ENCODE measurements around the gene UBE4B.
A peak's percentile ranks its signal among the peaks of the same experiment; 100 is the strongest.
"Not testable (repeated sequence)": the region's sequence is repeated elsewhere in the genome, so short reads cannot be mapped to it uniquely, and the experiment has no call there.

UBE4B gene

GRCh38 chr1:10032590-10033358, at the start of gene UBE4B:
UBE4B (plus strand) TSS chr1:10032958; CDS start chr1:10033671, 713 bp downstream.
- peak; percentile 99 for DNase-seq

GRCh38 chr1:9984253-9984652, 48.5 kb upstream of the UBE4B start:
- DNase-seq, result no peak

- DNase-seq, result no peak
These were observed 47.8 kb upstream of the UBE4B start for GRCh38 chr1:9985001-9985400.

- DNase-seq, result no peak
These were observed 43.0 kb upstream of the UBE4B start for GRCh38 chr1:9989773-9990172.

- DNase-seq, result no peak
These were observed 41.8 kb upstream of the UBE4B start for GRCh38 chr1:9990944-9991343.

GRCh38 chr1:9992910-9993309, 39.8 kb upstream of the UBE4B start:
- no peak for DNase-seq

GRCh38 chr1:9993561-9994075, 39.1 kb upstream of the UBE4B start:
- DNase-seq, result no peak

- peak; percentile 67 for DNase-seq
These were observed 35.9 kb upstream of the UBE4B start, which contains the start of gene RBP7 for GRCh38 chr1:9996624-9997582. RBP7 (plus strand) TSS chr1:9997228; CDS start chr1:9997259, 31 bp downstream.

- no peak for DNase-seq
These were observed 31.6 kb upstream of the UBE4B start for GRCh38 chr1:10001016-10001665.

- DNase-seq, result not testable (repeated sequence)
These were observed 27.5 kb upstream of the UBE4B start for GRCh38 chr1:10005248-10005647.

- DNase-seq, result no peak
These were observed 25.6 kb upstream of the UBE4B start for GRCh38 chr1:10007169-10007568.

- DNase-seq, result no peak
These were observed 18.7 kb upstream of the UBE4B start for GRCh38 chr1:10014016-10014415.

GRCh38 chr1:10019561-10019960, 13.2 kb upstream of the UBE4B start:
- no peak for DNase-seq

GRCh38 chr1:10020086-10020485, 12.7 kb upstream of the UBE4B start:
- no peak for DNase-seq

- not testable (repeated sequence) for DNase-seq
These were observed 12.1 kb upstream of the UBE4B start for GRCh38 chr1:10020678-10021077.

- DNase-seq, result not testable (repeated sequence)
These were observed 10.8 kb upstream of the UBE4B start for GRCh38 chr1:10021992-10022391.

GRCh38 chr1:10022656-10023055, 10.1 kb upstream of the UBE4B start:
- DNase-seq, result no peak

- DNase-seq, result no peak
These were observed 7.4 kb upstream of the UBE4B start for GRCh38 chr1:10025354-10025753.

GRCh38 chr1:10027027-10027426, 5.7 kb upstream of the UBE4B start:
- DNase-seq, result no peak

- DNase-seq, result not testable (repeated sequence)
These were observed 3.7 kb upstream of the UBE4B start for GRCh38 chr1:10028956-10029500.

GRCh38 chr1:10031461-10031860, 1.3 kb upstream of the UBE4B start:
- DNase-seq, result no peak

GRCh38 chr1:10033359-10033845, 644 bp downstream of the UBE4B start:
- peak; percentile 66 for DNase-seq
